ENCODE measurements around the gene NBDY. TPM values are rescaled to one million over a fixed set of nuclear protein-coding genes. Genes with fewer than 3 reads are reported as not detected.
"Not testable (repeated sequence)": the region's sequence is repeated elsewhere in the genome, so short reads cannot be mapped to it uniquely, and the experiment has no call there.

NBDY gene
- total RNA-seq, 1 donor from 2014 or later, result 20.2 TPM

GRCh38 chrX:56764153-56764974, 35.3 kb downstream of the NBDY start:
- peak; percentile 90 for DNase-seq (ENCODE audit: extremely low read depth, low read depth, low spot score)

GRCh38 chrX:56764975-56765791, 36.1 kb downstream of the NBDY start:
- DNase-seq (ENCODE audit: extremely low read depth, low read depth, low spot score), result no peak

- no peak for DNase-seq (ENCODE audit: extremely low read depth, low read depth, low spot score)
Measured at GRCh38 chrX:56765811-56766553, 36.9 kb downstream of the NBDY start.

- DNase-seq (ENCODE audit: extremely low read depth, low read depth, low spot score), result no peak
Measured at GRCh38 chrX:56766554-56767347, 37.7 kb downstream of the NBDY start.

GRCh38 chrX:56767348-56768119, 38.5 kb downstream of the NBDY start:
- DNase-seq (ENCODE audit: extremely low read depth, low read depth, low spot score), result not testable (repeated sequence)

- not testable (repeated sequence) for DNase-seq (ENCODE audit: extremely low read depth, low read depth, low spot score)
Measured at GRCh38 chrX:56768120-56768660, 39.1 kb downstream of the NBDY start.

GRCh38 chrX:56772675-56773521, 43.9 kb downstream of the NBDY start:
- DNase-seq (ENCODE audit: extremely low read depth, low read depth, low spot score), result not testable (repeated sequence)

GRCh38 chrX:56773522-56774060, 44.5 kb downstream of the NBDY start:
- not testable (repeated sequence) for DNase-seq (ENCODE audit: extremely low read depth, low read depth, low spot score)

GRCh38 chrX:56778099-56778923, 49.3 kb downstream of the NBDY start:
- DNase-seq (ENCODE audit: extremely low read depth, low read depth, low spot score), result not testable (repeated sequence)

- not testable (repeated sequence) for DNase-seq (ENCODE audit: extremely low read depth, low read depth, low spot score)
Measured at GRCh38 chrX:56778924-56779468, 50.0 kb downstream of the NBDY start.

- DNase-seq (ENCODE audit: extremely low read depth, low read depth, low spot score), result not testable (repeated sequence)
Measured at GRCh38 chrX:56780681-56781649, 51.9 kb downstream of the NBDY start.

GRCh38 chrX:56782352-56782751, 53.3 kb downstream of the NBDY start:
- no peak for DNase-seq (ENCODE audit: extremely low read depth, low read depth, low spot score)

GRCh38 chrX:56782791-56783449, 53.9 kb downstream of the NBDY start:
- no peak for DNase-seq (ENCODE audit: extremely low read depth, low read depth, low spot score)

- DNase-seq (ENCODE audit: extremely low read depth, low read depth, low spot score), result peak; percentile 62
Measured at GRCh38 chrX:56783450-56783831, 54.4 kb downstream of the NBDY start.

- no peak for DNase-seq (ENCODE audit: extremely low read depth, low read depth, low spot score)
Measured at GRCh38 chrX:56783996-56784620, 55.1 kb downstream of the NBDY start.

Measured in glomerular endothelial cell (primary cell).